Measurements from ENCODE around the gene GNAZ.

Gene GNAZ

GRCh38 chr22:23153994-23154393 is 83.7 kb downstream of the GNAZ start:
- no peak for DNase-seq
- intact Hi-C loops (cut with DNase I): no loop called here

GRCh38 chr22:23154461-23154860 is 84.1 kb downstream of the GNAZ start:
- no peak for DNase-seq
- intact Hi-C loops (cut with DNase I): no loop called here

DNA sequence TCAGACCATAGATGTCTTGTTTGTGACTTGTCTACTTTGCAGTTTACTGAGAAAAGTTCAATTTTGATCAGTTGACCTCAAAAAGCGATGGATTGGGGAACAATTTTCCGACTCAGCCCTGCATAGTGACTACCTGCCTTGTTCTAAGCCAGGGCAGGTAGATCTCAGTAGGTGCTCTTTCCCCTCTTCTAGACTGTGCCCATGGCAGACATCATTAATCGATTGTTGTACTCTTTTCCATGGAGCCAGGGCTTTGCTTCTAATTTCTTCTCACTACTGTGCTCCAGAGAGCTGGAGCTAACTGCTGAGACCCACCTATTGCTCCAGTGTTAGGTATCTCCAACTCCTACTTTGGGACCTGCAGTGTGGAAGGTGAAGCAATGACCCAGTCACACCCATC is 84.8 kb downstream of the GNAZ start:
- intact Hi-C loops (cut with DNase I): no loop called here
- no peak for DNase-seq

DNA sequence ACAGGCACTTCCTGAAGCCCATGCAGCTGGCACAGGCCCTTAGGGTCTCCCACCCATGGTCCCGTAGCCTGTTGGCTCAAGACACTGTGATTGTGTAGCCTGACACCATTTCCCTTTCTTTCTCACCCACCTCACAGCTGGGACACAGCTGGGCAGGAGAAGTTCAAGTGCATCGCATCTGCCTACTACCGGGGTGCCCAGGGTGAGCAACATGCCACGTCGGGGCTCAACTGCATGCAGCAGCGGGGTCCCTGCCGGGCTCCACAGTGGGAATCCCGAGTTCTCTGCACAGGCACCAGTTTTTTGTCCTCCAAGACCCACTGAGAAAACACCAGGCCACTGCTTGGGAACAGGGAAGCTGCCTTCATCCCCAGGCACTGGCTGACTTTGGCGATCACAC is 85.5 kb downstream of the GNAZ start:
- intact Hi-C loops (cut with DNase I): no loop called here
- no peak for DNase-seq

DNA sequence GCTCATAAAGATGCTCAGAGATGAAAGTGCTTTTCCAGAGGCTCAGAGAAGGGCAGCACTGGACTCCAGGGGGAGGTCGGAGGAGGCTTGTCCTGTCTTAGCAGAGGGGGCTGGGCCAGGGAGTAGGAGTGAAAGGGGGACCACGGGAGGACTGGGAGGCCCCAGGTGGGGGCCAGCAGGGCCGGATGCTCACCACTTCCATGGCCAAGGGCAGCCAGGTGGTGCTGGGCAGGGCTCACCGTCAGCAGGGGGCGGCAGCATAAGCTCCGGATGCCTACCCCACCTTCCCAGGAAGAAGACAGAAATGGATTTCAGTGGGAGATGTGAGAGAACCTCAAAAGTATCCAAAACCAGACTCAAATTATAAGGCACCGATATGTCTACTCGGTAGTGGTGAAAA is 86.0 kb downstream of the GNAZ start:
- DNase-seq: no peak
- intact Hi-C loops (cut with DNase I): no loop called here

DNA sequence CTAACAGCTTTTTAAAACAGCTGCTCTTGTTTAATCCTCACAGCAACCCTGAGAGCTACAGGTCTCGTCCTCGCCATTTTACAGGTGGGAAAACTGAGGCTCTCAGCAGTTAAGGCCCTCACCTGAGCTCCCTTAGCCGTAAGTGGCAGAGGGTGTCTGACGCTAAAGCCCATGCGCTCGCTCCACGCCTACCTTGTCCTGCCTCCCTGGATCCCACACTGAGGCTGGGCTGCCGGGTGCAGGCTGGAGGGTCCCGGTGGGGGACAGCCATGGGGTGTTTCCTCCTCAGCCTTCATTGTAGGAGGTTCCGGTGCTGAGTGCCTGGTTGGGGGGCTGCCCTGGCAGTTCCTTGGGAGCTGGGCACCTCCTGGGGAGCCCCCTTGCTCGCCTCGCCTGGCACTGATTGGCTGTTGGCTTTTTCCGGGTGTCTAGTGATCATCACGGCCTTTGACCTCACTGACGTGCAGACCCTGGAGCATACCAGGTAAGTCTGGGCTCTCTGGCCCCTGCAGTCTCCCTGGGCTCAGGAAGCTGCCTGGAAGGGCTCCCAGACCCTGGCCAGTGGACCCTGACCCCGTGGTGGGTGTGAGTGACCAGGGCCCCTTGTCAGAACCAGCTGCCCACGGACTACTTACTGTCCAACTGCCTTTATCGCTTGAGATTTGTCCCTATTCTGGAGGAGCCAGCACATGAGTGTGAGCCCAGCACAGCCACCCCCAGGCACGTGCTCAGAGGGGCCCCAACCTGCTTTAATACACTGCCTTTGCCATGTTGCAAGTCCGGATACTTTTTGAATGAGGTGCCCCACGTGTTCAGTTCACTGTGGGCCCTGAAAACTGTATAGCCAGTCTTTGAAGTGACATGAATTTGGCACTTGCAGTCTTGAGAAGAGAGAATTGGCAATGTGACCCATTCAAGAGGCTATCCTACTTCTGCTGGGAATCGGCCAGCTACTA is 87.5 kb downstream of the GNAZ start:
- no peak for DNase-seq
- intact Hi-C loops (cut with DNase I): no loop called here

DNA sequence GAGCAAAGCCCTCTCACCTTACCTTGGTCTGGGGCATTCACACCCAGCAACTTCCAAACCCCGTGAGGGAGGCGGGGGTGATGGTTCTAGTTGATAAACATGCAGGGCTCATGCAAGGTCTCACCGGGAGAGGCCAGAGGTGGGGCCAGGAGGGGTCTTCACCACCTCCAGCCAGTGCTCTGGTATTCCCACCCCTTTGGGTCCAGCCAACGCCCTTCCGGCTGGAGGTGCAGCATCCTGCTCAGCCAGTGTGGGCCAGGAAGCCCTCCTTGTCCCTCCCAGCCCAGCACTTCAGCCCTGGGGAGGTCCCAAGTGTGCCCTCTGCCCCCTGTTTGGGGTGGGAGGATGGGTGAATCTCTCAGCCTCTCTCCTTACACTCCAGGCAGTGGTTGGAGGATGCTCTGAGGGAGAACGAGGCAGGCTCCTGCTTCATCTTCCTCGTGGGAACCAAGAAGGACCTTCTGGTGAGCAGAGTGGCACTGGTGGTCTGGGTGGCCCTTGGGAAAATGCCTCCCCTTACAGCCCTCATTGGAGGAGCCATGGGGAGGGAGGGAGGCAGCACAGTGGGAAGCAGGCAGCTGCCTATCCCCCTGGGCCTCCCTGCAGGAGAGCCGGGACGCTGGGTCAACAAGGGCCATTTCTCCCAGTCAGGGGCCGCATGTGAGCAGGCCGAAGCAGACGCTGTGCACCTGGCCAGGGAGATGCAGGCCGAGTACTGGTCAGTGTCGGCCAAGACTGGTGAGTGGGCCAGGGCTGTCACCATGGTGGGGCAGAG is 88.4 kb downstream of the GNAZ start:
- intact Hi-C loops (cut with DNase I): no loop called here

DNA sequence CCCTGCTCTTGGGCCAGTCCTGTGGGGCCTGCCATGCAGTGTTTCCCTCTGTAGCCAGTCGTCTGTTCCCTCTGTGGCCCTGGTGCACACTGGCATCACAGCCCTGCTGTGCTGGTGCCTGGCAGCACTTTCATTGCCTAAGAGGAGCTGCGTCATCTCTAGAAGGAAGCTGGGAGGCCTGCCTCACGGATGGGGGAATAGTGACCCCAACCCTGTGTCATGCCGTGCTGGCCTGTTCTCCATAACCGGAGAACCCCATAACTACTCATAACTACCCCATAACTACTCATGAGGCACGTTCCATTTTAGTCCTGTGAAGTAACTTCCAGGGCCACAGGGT is 88.9 kb downstream of the GNAZ start:
- DNase-seq: no peak

More for the DNA sequence above, 88.4 kb downstream of the GNAZ start:
- no peak for DNase-seq

GRCh38 chr22:23161029-23161428 is 90.7 kb downstream of the GNAZ start:
- intact Hi-C loops (cut with DNase I): no loop called here
- no peak for DNase-seq

More for the DNA sequence above, 88.9 kb downstream of the GNAZ start:
- intact Hi-C loops (cut with DNase I): no loop called here

- no peak for DNase-seq
- intact Hi-C loops (cut with DNase I): no loop called here
These were observed 91.3 kb downstream of the GNAZ start for GRCh38 chr22:23161574-23161973.

GRCh38 chr22:23163665-23164064 is 93.3 kb downstream of the GNAZ start:
- intact Hi-C loops (cut with DNase I): no loop called here
- DNase-seq: peak in 41 of 42 donors; percentile 46 to 88 (median 76)

DNA sequence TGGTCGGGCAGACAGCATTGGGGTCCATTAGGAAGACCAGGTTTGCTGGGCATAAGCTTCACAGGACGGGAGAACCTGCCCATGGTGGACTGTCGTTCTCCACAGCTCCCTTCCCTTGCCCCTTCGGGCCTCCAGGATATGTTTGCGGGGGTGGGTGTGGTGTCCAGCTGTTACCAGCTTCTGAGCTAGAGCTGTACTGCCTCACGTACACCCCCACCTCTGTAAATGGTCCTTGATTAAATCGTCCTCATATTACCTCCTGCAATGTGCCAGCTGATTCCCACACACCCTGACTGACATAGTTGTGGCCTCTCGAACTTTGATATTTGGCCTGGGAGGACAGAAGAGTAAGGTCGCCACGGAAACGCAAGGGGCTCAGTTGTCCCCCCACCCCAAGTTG is 93.8 kb downstream of the GNAZ start:
- intact Hi-C loops (cut with DNase I): no loop called here
- no peak for DNase-seq

DNA sequence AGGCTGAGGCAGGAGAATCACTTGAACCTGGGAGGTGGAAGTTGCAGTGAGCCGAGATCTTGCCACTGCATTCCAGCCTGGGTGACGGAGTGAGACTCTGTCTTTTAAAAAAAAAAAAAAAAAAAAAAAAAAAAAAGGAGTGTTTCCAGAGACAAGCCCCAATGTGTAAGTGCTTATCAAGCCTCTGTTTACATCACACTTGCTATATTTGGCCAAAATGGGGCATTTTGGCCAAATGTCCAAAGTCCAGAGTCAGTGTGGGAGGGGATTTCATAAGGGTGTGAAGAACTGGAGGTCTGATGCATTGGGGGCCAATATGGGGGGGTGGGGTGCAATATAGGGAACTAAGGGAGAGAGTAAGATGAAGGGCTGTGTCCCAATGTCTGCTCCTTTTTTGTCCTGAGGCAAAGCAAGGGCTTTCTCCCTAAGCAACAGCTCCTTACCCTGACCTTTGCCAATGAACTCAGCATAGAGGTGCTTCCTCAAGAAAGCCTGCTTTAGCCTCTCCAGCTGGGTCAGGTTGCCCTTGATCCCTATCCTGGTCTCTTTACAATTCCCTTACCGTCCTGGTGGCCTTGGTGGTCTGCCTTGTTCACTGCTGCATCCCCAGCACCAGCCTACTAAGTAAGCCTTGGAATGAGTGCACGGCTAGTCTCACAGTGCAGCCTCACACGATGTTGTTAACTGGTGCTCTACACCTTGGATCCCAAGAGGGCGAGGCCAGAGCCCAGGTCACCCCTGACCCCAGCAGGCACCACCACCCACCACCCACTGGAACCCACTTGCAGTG is 95.9 kb downstream of the GNAZ start:
- intact Hi-C loops (cut with DNase I): no loop called here

DNA sequence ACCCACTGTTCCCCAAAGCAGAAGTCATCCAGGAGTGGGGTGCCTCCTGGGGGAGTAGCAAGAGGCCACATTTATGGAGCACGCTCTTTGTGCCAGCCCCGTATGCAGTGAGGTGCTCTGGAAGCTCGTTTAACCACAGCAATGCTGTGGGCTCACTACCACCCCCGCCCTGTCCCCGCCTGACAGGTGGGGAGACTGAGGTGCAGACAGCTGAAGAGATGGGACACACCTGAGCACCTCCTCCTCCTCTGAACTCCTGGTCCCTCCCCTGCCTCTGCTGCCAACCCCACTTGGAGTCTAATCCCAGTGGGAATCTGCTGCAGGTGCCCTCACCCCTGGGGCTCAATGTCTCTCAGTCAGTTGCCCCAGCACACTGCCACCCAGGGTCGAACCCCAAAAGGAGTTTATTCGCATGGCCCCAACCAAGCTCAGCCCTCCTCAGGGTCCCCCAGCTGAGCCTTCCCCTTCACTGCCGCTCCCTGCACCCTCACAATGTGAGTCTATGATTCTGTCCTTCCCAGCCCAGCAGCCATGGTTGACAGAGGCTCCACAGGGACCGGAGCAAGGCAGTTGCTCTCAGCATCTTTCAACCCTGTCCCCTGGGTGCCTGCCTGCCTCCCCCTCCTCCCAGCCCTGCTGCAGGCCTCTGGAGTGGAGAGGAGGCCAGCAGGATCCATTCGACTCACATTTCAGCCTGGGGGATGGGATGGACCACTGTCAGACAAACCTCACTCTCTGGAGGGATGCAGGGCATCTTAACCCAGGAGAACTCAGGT is 96.7 kb downstream of the GNAZ start:
- DNase-seq: peak in 6 of 42 donors; percentile 40 to 60 (median 52)
- intact Hi-C loops (cut with DNase I): no loop called here

More for the DNA sequence above, 95.9 kb downstream of the GNAZ start:
- DNase-seq: no peak

GRCh38 chr22:23168391-23169042 is 98.2 kb downstream of the GNAZ start:
- intact Hi-C loops (cut with DNase I): no loop called here
- no peak for DNase-seq

DNA sequence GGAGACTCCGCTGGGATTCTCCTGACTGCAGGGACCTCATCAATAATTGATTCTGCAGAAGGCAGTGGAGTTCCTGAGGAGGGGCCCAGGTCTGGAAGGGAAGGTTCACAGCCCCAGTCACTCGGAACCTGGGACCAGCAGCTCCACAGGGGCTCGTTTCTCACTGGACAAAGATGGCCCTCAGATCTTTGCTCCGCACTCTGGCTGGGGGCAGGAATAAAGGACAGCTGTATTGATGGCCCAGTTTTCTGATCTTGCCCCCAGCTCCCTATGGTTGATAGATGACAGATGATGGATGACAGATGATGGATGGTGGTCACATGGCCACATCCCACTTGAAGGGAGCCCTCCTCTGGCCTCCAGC is 98.7 kb downstream of the GNAZ start:
- no peak for DNase-seq
- intact Hi-C loops (cut with DNase I): no loop called here
